WTC11 (cell line): ENCODE measurements around the gene TGFBRAP1. TPM values are rescaled to one million over a fixed set of nuclear protein-coding genes. Genes with fewer than 3 reads are reported as not detected.

Experiments used
- ATAC-seq: fragments of 200-7000 bp; cut with Tn5 transposase; 2 replicates; pipeline ENCODE4 v1.10.0; 2021; ENCODE audit warnings: mild to moderate bottlenecking, moderate library complexity
- CTCF ChIA-PET: fragments of 300-600 bp; sonication (Branson Sonifier 250); formaldehyde crosslinking; loops from one replicate; lab custom pipeline; 2021; ENCODE audit warnings: antibody characterized with exemption; lab: Charles Lee
- POLR2A ChIA-PET: fragments of 350-600 bp; sonication (Branson Sonifier 250); formaldehyde crosslinking; loops from one replicate; lab custom pipeline; 2021; ENCODE audit warnings: antibody characterized with exemption; lab: Charles Lee
- DNase-seq: peaks from one replicate; pipeline ENCODE4 v3.0.0; 2021; ENCODE audit warnings: low spot score
- H3K27ac Mint-ChIP-seq: 2 replicates; pipeline ENCODE4 v1.8.0; 2021; ENCODE audit warnings: mixed read lengths
- H3K27me3 Mint-ChIP-seq: 2 replicates; pipeline ENCODE4 v1.8.0; 2021; ENCODE audit warnings: low read depth, mild to moderate bottlenecking, moderate library complexity, mixed read lengths
- H3K36me3 Mint-ChIP-seq: 2 replicates; pipeline ENCODE4 v1.8.0; 2021; ENCODE audit warnings: mixed read lengths
- H3K4me1 Mint-ChIP-seq: 2 replicates; pipeline ENCODE4 v1.8.0; 2022; ENCODE audit warnings: mixed read lengths
- H3K4me3 Mint-ChIP-seq: 2 replicates; pipeline ENCODE4 v1.8.0; 2021; ENCODE audit warnings: mild to moderate bottlenecking, moderate library complexity, mixed read lengths
- H3K9me3 Mint-ChIP-seq: 2 replicates; pipeline ENCODE4 v1.8.0; 2021; ENCODE audit warnings: mixed read lengths
- FOXJ3 ChIP-seq: sonication (generic); formaldehyde crosslinking; IDR thresholded peaks from 2 replicates; pipeline ENCODE4 v1.9.0; 2021; ENCODE audit warnings: missing genetic modification reagents, mild to moderate bottlenecking, borderline replicate concordance
- GRHL2 ChIP-seq: fragments of 250-450 bp; sonication (Bioruptor Pico); IDR thresholded peaks from 2 replicates; pipeline ENCODE4 v1.8.0; 2022; ENCODE audit warnings: mild to moderate bottlenecking, moderate library complexity; ENCODE audit not compliant: insufficient replicate concordance, severe bottlenecking
- HMGA2 ChIP-seq: fragments of 250-450 bp; sonication (Bioruptor Pico); IDR thresholded peaks from 2 replicates; pipeline ENCODE4 v1.4.0; 2021; ENCODE audit warnings: mild to moderate bottlenecking, moderate library complexity
- MXD4 ChIP-seq: fragments of 250-450 bp; sonication (Bioruptor Pico); IDR thresholded peaks from 2 replicates; pipeline ENCODE4 v1.8.0; 2021; ENCODE audit warnings: mild to moderate bottlenecking, moderate library complexity, borderline replicate concordance
- NR2C2 ChIP-seq: sonication (generic); formaldehyde crosslinking; IDR thresholded peaks from 2 replicates; pipeline ENCODE4 v1.8.0; 2022; ENCODE audit warnings: mild to moderate bottlenecking, missing genetic modification reagents
- OVOL2 ChIP-seq: fragments of 250-450 bp; sonication (Bioruptor Pico); IDR thresholded peaks from 2 replicates; pipeline ENCODE4 v1.9.0; 2021; ENCODE audit warnings: mild to moderate bottlenecking, borderline replicate concordance
- PRRX2 ChIP-seq: fragments of 250-450 bp; sonication (Bioruptor Pico); IDR thresholded peaks from 2 replicates; pipeline ENCODE4 v1.8.0; 2021; ENCODE audit warnings: mild to moderate bottlenecking
- TEAD1 ChIP-seq: sonication (generic); formaldehyde crosslinking; IDR thresholded peaks from 2 replicates; pipeline ENCODE4 v1.8.0; 2022; ENCODE audit warnings: mild to moderate bottlenecking, missing genetic modification reagents
- TEAD4 ChIP-seq: sonication (generic); formaldehyde crosslinking; IDR thresholded peaks from 2 replicates; pipeline ENCODE4 v1.8.0; 2022; ENCODE audit warnings: mild to moderate bottlenecking, missing genetic modification reagents
- ZBTB21 ChIP-seq: sonication (generic); formaldehyde crosslinking; IDR thresholded peaks from 2 replicates; pipeline ENCODE4 v1.8.1; 2023; ENCODE audit warnings: mild to moderate bottlenecking, missing genetic modification reagents, borderline replicate concordance
- ZNF396 ChIP-seq: fragments of 250-450 bp; sonication (Bioruptor Pico); IDR thresholded peaks from 2 replicates; pipeline ENCODE4 v1.8.0; 2021; ENCODE audit warnings: mild to moderate bottlenecking, moderate library complexity, borderline replicate concordance
- ZNF416 ChIP-seq: fragments of 250-450 bp; sonication (Bioruptor Pico); IDR thresholded peaks from 2 replicates; pipeline ENCODE4 v1.9.0; 2021; ENCODE audit warnings: mild to moderate bottlenecking, inconsistent platforms
- total RNA-seq: library from RNA; stranded (reverse); gene quantifications from 3 replicates; pipeline ENCODE4 v1.2.3, GENCODE V29; 2021
- TF ChIP-seq, protein P1 (sequence below): fragments of 250-450 bp; sonication (Bioruptor Pico); IDR thresholded peaks from 2 replicates; pipeline ENCODE4 v1.8.0; 2021; ENCODE audit warnings: mild to moderate bottlenecking
- TF ChIP-seq, protein P2 (sequence below): sonication (generic); formaldehyde crosslinking; IDR thresholded peaks from 2 replicates; pipeline ENCODE4 v1.8.1; 2023; ENCODE audit warnings: mild to moderate bottlenecking, moderate library complexity, missing genetic modification reagents
- TF ChIP-seq, protein P3 (sequence below): sonication (generic); formaldehyde crosslinking; IDR thresholded peaks from 2 replicates; pipeline ENCODE4 v1.8.0; 2022; ENCODE audit warnings: mild to moderate bottlenecking, missing genetic modification reagents
- TF ChIP-seq, protein P4 (sequence below): fragments of 250-450 bp; sonication (Bioruptor Pico); IDR thresholded peaks from 2 replicates; pipeline ENCODE4 v2.1.2; 2022; ENCODE audit warnings: mild to moderate bottlenecking, moderate library complexity
- TF ChIP-seq, protein P5 (sequence below): sonication (generic); formaldehyde crosslinking; IDR thresholded peaks from 2 replicates; pipeline ENCODE4 v1.8.1; 2022; ENCODE audit warnings: missing genetic modification reagents, borderline replicate concordance
- TF ChIP-seq, protein P6 (sequence below): sonication (generic); formaldehyde crosslinking; IDR thresholded peaks from 2 replicates; pipeline ENCODE4 v1.8.1; 2022; ENCODE audit warnings: mild to moderate bottlenecking, moderate library complexity, missing genetic modification reagents
- TF ChIP-seq, protein P7 (sequence below): sonication (generic); formaldehyde crosslinking; IDR thresholded peaks from 2 replicates; pipeline ENCODE4 v1.8.0; 2023; ENCODE audit warnings: mild to moderate bottlenecking, missing genetic modification reagents
- TF ChIP-seq, protein P8 (sequence below): sonication (generic); formaldehyde crosslinking; IDR thresholded peaks from 2 replicates; pipeline ENCODE4 v1.8.1; 2023; ENCODE audit warnings: mild to moderate bottlenecking, missing genetic modification reagents, moderate library complexity

TGFBRAP1 gene
- total RNA-seq, 1 experiment from 2014 or later, result 16.3 TPM

DNA sequence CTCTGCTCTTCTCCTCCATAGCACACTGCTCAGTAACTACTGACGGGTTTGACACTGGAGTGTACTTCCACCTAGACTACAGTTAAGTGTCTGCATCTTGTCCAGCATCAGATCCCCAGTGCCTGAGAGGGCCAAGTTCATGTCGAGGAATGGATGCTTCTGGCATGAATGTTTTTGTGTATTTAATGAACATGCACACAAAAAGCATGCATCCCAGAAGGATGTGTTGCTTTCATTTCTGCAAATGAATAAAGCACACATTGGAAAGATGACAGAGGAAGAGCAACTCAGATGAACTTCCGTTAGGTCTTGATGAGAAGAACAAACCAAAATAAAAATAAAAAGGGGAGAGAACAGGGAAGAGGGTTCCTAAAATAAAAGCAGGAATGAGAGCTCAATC lies 35.7 kb upstream of the TGFBRAP1 start:
- no peak for DNase-seq
- TF ChIP-seq ZNF396 (CRISPR knock-in tag) (no peak), FOXJ3 (CRISPR knock-in tag) (no peak), HMGA2 (CRISPR knock-in tag) (no peak), ZBTB21 (CRISPR knock-in tag) (no peak), TEAD4 (CRISPR knock-in tag) (no peak), OVOL2 (CRISPR knock-in tag) (no peak), PRRX2 (CRISPR knock-in tag) (no peak), MXD4 (CRISPR knock-in tag) (no peak), GRHL2 (CRISPR knock-in tag) (no peak)
- TF ChIP-seq, protein P1, sequence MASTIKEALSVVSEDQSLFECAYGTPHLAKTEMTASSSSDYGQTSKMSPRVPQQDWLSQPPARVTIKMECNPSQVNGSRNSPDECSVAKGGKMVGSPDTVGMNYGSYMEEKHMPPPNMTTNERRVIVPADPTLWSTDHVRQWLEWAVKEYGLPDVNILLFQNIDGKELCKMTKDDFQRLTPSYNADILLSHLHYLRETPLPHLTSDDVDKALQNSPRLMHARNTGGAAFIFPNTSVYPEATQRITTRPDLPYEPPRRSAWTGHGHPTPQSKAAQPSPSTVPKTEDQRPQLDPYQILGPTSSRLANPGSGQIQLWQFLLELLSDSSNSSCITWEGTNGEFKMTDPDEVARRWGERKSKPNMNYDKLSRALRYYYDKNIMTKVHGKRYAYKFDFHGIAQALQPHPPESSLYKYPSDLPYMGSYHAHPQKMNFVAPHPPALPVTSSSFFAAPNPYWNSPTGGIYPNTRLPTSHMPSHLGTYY, result no peak
- TF ChIP-seq, protein P2, sequence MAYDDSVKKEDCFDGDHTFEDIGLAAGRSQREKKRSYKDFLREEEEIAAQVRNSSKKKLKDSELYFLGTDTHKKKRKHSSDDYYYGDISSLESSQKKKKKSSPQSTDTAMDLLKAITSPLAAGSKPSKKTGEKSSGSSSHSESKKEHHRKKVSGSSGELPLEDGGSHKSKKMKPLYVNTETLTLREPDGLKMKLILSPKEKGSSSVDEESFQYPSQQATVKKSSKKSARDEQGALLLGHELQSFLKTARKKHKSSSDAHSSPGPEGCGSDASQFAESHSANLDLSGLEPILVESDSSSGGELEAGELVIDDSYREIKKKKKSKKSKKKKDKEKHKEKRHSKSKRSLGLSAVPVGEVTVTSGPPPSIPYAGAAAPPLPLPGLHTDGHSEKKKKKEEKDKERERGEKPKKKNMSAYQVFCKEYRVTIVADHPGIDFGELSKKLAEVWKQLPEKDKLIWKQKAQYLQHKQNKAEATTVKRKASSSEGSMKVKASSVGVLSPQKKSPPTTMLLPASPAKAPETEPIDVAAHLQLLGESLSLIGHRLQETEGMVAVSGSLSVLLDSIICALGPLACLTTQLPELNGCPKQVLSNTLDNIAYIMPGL (CRISPR knock-in tag), result no peak
- TF ChIP-seq, protein P3, sequence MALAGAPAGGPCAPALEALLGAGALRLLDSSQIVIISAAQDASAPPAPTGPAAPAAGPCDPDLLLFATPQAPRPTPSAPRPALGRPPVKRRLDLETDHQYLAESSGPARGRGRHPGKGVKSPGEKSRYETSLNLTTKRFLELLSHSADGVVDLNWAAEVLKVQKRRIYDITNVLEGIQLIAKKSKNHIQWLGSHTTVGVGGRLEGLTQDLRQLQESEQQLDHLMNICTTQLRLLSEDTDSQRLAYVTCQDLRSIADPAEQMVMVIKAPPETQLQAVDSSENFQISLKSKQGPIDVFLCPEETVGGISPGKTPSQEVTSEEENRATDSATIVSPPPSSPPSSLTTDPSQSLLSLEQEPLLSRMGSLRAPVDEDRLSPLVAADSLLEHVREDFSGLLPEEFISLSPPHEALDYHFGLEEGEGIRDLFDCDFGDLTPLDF, result no peak
- TF ChIP-seq, protein P4, sequence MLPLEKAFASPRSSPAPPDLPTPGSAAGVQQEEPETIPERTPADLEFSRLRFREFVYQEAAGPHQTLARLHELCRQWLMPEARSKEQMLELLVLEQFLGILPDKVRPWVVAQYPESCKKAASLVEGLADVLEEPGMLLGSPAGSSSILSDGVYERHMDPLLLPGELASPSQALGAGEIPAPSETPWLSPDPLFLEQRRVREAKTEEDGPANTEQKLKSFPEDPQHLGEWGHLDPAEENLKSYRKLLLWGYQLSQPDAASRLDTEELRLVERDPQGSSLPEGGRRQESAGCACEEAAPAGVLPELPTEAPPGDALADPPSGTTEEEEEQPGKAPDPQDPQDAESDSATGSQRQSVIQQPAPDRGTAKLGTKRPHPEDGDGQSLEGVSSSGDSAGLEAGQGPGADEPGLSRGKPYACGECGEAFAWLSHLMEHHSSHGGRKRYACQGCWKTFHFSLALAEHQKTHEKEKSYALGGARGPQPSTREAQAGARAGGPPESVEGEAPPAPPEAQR (CRISPR knock-in tag), result no peak
- TF ChIP-seq, protein P5, sequence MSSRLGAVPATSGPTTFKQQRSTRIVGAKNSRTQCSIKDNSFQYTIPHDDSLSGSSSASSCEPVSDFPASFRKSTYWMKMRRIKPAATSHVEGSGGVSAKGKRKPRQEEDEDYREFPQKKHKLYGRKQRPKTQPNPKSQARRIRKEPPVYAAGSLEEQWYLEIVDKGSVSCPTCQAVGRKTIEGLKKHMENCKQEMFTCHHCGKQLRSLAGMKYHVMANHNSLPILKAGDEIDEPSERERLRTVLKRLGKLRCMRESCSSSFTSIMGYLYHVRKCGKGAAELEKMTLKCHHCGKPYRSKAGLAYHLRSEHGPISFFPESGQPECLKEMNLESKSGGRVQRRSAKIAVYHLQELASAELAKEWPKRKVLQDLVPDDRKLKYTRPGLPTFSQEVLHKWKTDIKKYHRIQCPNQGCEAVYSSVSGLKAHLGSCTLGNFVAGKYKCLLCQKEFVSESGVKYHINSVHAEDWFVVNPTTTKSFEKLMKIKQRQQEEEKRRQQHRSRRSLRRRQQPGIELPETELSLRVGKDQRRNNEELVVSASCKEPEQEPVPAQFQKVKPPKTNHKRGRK (CRISPR knock-in tag), result no peak
- ATAC-seq, result no peak
- POLR2A ChIA-PET, result no interaction called here
- CTCF ChIA-PET, result no interaction called here
- Mint-ChIP-seq H3K9me3 (no peaks in the 10 kb centered on the region), H3K36me3 (peaks cover 32% of the 10 kb centered on the region), H3K4me1 (peaks cover 2% of the 10 kb centered on the region; the same call in 1 of the 2 replicates), H3K27ac (no peak overlapping the region), H3K4me3 (no peak overlapping the region), H3K27me3 (no peaks in the 10 kb centered on the region)

DNA sequence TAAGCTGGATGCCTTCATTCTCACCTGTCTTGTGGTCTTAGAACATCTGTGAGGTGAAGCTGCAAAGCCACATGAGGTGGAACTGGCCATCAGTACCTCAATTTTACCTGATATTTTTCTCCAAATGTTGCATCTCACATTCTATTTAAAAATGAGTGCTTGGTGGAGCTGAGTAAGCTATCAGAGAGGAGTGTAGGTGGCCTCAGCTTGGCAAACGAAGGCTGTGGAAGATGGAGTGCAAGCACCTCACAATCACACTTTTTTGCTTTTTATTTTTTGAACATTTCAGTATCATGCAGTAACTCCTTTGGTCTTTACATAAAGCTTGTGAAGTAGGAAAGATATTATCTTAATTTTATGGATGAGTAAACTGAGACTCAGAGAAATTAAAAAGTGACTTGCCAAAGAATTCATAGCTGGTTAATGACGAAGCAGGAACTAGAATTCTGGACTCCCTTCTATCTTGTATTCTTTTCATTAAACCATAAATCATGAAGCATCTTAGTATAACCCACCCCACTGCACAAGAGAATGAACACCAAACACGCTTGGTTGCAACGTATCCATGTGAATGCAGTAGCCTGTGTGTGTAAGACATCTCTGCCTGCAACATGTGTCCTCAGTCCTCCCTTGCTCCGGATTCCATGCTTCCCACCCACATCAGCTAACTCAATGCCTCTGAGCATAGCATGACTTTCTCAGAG lies 35.1 kb upstream of the TGFBRAP1 start:
- Mint-ChIP-seq H3K27me3 (no peaks in the 10 kb centered on the region), H3K36me3 (peaks cover 35% of the 10 kb centered on the region), H3K4me3 (no peak overlapping the region), H3K27ac (no peak overlapping the region), H3K4me1 (peaks cover under 1% of the 10 kb centered on the region; the same call in 1 of the 2 replicates), H3K9me3 (no peaks in the 10 kb centered on the region)
- ChIA-PET CTCF (no interaction called here), POLR2A (interaction anchor here (0.8 kb wide), 1 partner anchor 32 kb away, joined by 3 read pairs; no protein-coding TSS in a partner anchor)
- DNase-seq (no peak), ATAC-seq (no peak)
- TF ChIP-seq ZNF416 (CRISPR knock-in tag) (no peak), OVOL2 (CRISPR knock-in tag) (no peak), TEAD1 (CRISPR knock-in tag) (no peak), NR2C2 (CRISPR knock-in tag) (no peak), ZNF396 (CRISPR knock-in tag) (no peak)
- TF ChIP-seq, protein P6, sequence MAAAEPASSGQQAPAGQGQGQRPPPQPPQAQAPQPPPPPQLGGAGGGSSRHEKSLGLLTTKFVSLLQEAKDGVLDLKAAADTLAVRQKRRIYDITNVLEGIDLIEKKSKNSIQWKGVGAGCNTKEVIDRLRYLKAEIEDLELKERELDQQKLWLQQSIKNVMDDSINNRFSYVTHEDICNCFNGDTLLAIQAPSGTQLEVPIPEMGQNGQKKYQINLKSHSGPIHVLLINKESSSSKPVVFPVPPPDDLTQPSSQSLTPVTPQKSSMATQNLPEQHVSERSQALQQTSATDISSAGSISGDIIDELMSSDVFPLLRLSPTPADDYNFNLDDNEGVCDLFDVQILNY, result no peak
- TF ChIP-seq, protein P7, sequence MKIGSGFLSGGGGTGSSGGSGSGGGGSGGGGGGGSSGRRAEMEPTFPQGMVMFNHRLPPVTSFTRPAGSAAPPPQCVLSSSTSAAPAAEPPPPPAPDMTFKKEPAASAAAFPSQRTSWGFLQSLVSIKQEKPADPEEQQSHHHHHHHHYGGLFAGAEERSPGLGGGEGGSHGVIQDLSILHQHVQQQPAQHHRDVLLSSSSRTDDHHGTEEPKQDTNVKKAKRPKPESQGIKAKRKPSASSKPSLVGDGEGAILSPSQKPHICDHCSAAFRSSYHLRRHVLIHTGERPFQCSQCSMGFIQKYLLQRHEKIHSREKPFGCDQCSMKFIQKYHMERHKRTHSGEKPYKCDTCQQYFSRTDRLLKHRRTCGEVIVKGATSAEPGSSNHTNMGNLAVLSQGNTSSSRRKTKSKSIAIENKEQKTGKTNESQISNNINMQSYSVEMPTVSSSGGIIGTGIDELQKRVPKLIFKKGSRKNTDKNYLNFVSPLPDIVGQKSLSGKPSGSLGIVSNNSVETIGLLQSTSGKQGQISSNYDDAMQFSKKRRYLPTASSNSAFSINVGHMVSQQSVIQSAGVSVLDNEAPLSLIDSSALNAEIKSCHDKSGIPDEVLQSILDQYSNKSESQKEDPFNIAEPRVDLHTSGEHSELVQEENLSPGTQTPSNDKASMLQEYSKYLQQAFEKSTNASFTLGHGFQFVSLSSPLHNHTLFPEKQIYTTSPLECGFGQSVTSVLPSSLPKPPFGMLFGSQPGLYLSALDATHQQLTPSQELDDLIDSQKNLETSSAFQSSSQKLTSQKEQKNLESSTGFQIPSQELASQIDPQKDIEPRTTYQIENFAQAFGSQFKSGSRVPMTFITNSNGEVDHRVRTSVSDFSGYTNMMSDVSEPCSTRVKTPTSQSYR (CRISPR knock-in tag), result no peak
- TF ChIP-seq, protein P2 (CRISPR knock-in tag), result no peak
- TF ChIP-seq, protein P8, sequence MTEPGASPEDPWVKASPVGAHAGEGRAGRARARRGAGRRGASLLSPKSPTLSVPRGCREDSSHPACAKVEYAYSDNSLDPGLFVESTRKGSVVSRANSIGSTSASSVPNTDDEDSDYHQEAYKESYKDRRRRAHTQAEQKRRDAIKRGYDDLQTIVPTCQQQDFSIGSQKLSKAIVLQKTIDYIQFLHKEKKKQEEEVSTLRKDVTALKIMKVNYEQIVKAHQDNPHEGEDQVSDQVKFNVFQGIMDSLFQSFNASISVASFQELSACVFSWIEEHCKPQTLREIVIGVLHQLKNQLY (CRISPR knock-in tag), result no peak
